SU-DHL-6 (cell line): ENCODE measurements around the gene EYA2.

Experiments used
- H2AFZ ChIP-seq: fragments of 200-600 bp; sonication (generic); 2 replicates; pipeline ENCODE4 v1.6.1; 2014; ENCODE audit warnings: low read depth, mild to moderate bottlenecking, moderate library complexity, mixed read lengths, antibody characterized with exemption, low read length; ENCODE audit not compliant: severe bottlenecking
- H3F3A ChIP-seq: fragments of 200-600 bp; shearing (Covaris generic); 2 replicates; pipeline ENCODE4 v1.6.0; 2016; ENCODE audit warnings: antibody characterized with exemption, mild to moderate bottlenecking; ENCODE audit not compliant: insufficient read depth
- H3K27ac ChIP-seq: fragments of 200-600 bp; sonication (generic); 2 replicates; pipeline ENCODE4 v1.5.1; 2016; ENCODE audit warnings: low read depth, mild to moderate bottlenecking, low read length, moderate library complexity, mixed read lengths
- H3K27me3 ChIP-seq: fragments of 200-600 bp; sonication (generic), shearing (Covaris generic); 2 replicates; pipeline ENCODE4 v1.6.0; 2014; ENCODE audit warnings: mild to moderate bottlenecking, low read length
- H3K36me3 ChIP-seq: fragments of 200-600 bp; sonication (generic); 2 replicates; pipeline ENCODE4 v1.6.1; 2014; ENCODE audit warnings: mild to moderate bottlenecking, low read length, mixed read lengths
- H3K4me2 ChIP-seq: fragments of 300-600, 200-600 bp; shearing (Covaris generic), sonication (generic); 2 replicates; pipeline ENCODE4 v1.6.0; 2014; ENCODE audit warnings: low read length, low read depth, mild to moderate bottlenecking; ENCODE audit not compliant: poor library complexity, severe bottlenecking
- H3K4me3 ChIP-seq: fragments of 200-600 bp; sonication (generic); 2 replicates; pipeline ENCODE4 v1.5.1; 2014; ENCODE audit warnings: antibody characterized with exemption, low read length, mild to moderate bottlenecking, mixed read lengths; ENCODE audit not compliant: insufficient read depth, poor library complexity, severe bottlenecking
- H3K79me2 ChIP-seq: fragments of 200-600 bp; sonication (generic); 2 replicates; pipeline ENCODE4 v1.6.1; 2014; ENCODE audit warnings: mild to moderate bottlenecking, low read length, moderate library complexity; ENCODE audit not compliant: insufficient read depth
- H3K9ac ChIP-seq: fragments of 200-600 bp; sonication (generic); 2 replicates; pipeline ENCODE4 v1.7.0; 2014; ENCODE audit warnings: mild to moderate bottlenecking, low read length
- H3K9me2 ChIP-seq: fragments of 200-600 bp; sonication (generic); replicated peaks from 2 replicates; pipeline ENCODE4 v1.6.1; 2014; ENCODE audit warnings: low read length; ENCODE audit not compliant: insufficient read depth
- H3K9me3 ChIP-seq: fragments of 200-600 bp; sonication (generic); 2 replicates; pipeline ENCODE4 v1.6.1; 2014; ENCODE audit warnings: low read length, mixed read lengths; ENCODE audit not compliant: insufficient read depth
- H4K20me1 ChIP-seq: fragments of 200-600 bp; sonication (generic); 2 replicates; pipeline ENCODE4 v1.6.1; 2014; ENCODE audit warnings: low read depth, mild to moderate bottlenecking, antibody characterized with exemption, low read length, moderate library complexity, mixed read lengths
- CTCF ChIP-seq: fragments of 200-600 bp; sonication (generic); IDR thresholded peaks from one replicate; pipeline ENCODE4 v1.5.1; 2017; ENCODE audit warnings: antibody characterized with exemption, mild to moderate bottlenecking, low read length, moderate library complexity; ENCODE audit not compliant: insufficient read depth, poor library complexity, severe bottlenecking
- EZH2phosphoT487 ChIP-seq: fragments of 200-600 bp; sonication (generic), shearing (Covaris generic); conservative IDR thresholded peaks from 2 replicates; pipeline ENCODE4 v1.6.1; 2018; ENCODE audit warnings: mild to moderate bottlenecking, antibody characterized with exemption, low read length, moderate library complexity, mixed read lengths

EYA2 gene

DNA sequence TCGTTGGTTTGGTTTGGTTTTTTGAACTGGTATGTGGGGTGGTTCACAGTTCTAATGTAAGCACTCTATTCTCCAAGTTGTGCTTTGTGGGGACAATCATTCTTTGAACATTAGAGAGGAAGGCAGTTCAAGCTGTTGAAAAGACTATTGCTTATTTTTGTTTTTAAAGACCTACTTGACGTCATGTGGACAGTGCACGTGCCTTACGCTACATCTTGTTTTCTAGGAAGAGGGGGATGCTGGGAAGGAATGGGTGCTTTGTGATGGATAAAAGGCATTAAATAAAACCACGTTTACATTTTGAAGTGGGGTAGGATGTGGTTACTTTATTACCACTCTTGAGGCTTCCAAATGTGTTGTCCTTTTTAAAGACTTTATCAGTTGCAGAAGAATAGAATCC, 293.9 kb downstream of the EYA2 start:
- Histone ChIP-seq H3F3A (no peaks in the 10 kb centered on the region), H3K36me3 (no peaks in the 10 kb centered on the region), H3K9ac (no peak overlapping the region), H3K4me3 (no peak overlapping the region), H3K9me2 (no peaks in the 10 kb centered on the region), H2AFZ (no peak overlapping the region), H3K4me2 (no peak overlapping the region), H4K20me1 (no peaks in the 10 kb centered on the region), H3K27me3 (no peaks in the 10 kb centered on the region), H3K27ac (no peak overlapping the region), H3K9me3 (no peaks in the 10 kb centered on the region), H3K79me2 (no peaks in the 10 kb centered on the region)
- TF ChIP-seq EZH2phosphoT487, result no peak
- no peak for TF ChIP-seq CTCF

DNA sequence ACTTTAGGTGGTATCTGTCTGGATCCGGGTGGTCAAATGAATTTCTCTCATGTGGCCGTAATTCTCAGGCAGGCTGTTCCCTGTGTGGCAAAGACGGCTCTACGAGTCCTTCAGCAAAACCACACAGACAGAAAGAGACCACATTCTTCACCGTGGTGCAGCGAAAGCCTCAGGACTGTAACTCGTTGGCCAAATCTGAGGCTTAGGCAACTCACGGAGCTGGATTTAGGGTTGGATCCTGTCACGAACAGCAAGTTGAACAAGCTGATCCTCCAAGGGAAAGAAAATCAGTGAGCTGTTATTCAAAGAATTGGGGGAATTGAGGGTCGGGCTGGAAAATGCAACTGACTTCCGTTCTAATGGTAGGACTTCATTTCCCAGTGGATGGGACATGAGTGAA, 294.4 kb downstream of the EYA2 start:
- no peak overlapping the region for H2AFZ ChIP-seq

DNA sequence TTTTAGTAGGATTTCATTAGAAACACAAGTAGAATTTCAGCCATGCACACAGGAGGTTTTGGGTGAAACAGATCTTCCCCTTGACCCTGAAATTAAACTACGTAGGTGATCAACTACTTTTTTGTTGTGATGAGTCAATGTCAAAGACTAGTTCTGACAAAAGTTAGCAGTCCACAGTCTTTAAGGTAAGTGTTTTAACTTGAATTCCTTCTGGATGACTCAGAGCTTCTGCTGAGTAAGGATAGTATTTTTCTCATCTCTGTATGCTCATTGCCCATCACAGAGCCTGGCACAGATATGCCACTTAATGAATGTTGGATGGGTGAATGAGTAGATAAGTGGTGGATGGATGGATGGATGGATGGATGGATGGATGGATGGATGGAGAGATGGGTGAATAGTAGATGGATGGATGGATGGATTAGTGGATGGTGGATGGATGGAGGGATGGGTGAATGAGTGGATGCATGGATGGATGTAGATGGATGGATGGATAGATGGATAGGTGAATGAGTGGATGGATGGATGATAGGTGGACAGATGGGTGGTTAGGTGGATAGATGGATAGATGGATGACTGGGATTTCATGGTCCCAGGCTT, 296.5 kb downstream of the EYA2 start:
- Histone ChIP-seq H3F3A (no peaks in the 10 kb centered on the region), H3K27me3 (no peaks in the 10 kb centered on the region), H3K4me2 (no peak overlapping the region), H3K9ac (no peak overlapping the region), H3K27ac (no peak overlapping the region), H3K36me3 (no peaks in the 10 kb centered on the region), H3K4me3 (no peak overlapping the region), H3K9me2 (no peaks in the 10 kb centered on the region), H3K9me3 (no peaks in the 10 kb centered on the region), H3K79me2 (no peaks in the 10 kb centered on the region), H2AFZ (no peak overlapping the region), H4K20me1 (no peaks in the 10 kb centered on the region)
- TF ChIP-seq CTCF, result no peak
- TF ChIP-seq EZH2phosphoT487, result no peak

More for the DNA sequence above, 294.4 kb downstream of the EYA2 start:
- H3K27ac ChIP-seq, result no peak overlapping the region
- H3K36me3 ChIP-seq, result no peaks in the 10 kb centered on the region
- no peak overlapping the region for H3K4me3 ChIP-seq
- H3F3A ChIP-seq, result no peaks in the 10 kb centered on the region
- no peaks in the 10 kb centered on the region for H3K79me2 ChIP-seq
- no peak overlapping the region for H3K4me2 ChIP-seq
- H3K9me2 ChIP-seq, result no peaks in the 10 kb centered on the region
- H3K9ac ChIP-seq, result no peak overlapping the region
- no peaks in the 10 kb centered on the region for H3K27me3 ChIP-seq
- TF ChIP-seq CTCF (no peak), EZH2phosphoT487 (no peak)
- no peaks in the 10 kb centered on the region for H3K9me3 ChIP-seq
- no peaks in the 10 kb centered on the region for H4K20me1 ChIP-seq
